Stimulated activated CD4-positive, alpha-beta T cell treated with anti-CD3 and anti-CD28 coated beads, Interleukin-1b, Interleukin-23, amount 100 ng/mL, for 4 hours (primary cell): ENCODE measurements around the gene ZDHHC3.
A peak's percentile ranks its signal among the peaks of the same experiment; 100 is the strongest.

Experiments used
- DNase-seq, 2 donors: peaks; one replicate each; pipeline ENCODE4 v3.0.0-alpha.2; 2020; ENCODE audit warnings: low read depth in 2 of 2

ZDHHC3 gene, protein sequence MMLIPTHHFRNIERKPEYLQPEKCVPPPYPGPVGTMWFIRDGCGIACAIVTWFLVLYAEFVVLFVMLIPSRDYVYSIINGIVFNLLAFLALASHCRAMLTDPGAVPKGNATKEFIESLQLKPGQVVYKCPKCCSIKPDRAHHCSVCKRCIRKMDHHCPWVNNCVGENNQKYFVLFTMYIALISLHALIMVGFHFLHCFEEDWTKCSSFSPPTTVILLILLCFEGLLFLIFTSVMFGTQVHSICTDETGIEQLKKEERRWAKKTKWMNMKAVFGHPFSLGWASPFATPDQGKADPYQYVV

GRCh38 chr3:44976002-44976815 lies at the start of gene ZDHHC3, which contains the start of gene EXOSC7:
Gene ZDHHC3, minus strand, starts transcription at chr3:44976174. Its CDS starts 16,738 bp downstream, at chr3:44959436.
Gene EXOSC7, plus strand, starts transcription at chr3:44976244. Its CDS starts 34 bp downstream, at chr3:44976278.
- DNase-seq: peak; percentile 75 to 80

DNA sequence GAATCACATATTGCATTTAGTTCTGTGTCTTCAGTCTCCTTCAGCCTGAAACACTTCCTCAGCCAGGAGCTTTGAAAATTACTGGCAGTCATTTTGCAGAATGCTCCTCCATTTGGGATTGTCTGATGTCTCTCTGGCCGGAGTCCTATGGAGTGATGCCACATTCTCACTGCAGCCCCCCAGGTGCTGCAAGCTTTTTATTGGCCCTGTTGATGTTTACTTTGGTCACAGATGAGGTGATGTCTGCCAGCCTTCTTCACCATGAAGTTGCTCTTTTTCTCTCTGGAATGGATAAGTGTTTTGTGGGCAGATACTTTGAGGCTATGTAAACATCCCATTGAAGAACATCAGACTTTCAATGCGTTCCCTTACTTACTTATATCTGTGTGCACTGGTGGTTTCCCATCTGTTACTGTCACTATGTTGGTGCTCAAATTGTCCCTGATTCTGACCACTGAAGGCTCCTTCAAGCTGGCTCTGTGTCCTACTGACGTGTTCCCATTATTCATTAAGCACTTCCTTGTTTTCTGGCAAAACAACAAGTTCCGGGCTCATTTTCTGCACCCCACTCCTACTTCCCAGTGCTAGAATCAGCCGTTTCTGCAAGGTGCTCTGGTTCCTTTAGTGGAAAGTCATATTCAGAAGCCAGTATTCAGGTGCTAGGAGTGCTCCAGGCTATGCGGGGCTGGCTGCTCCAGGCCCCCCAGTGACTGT lies 48.7 kb upstream of the ZDHHC3 start:
- DNase-seq: no peak

DNA sequence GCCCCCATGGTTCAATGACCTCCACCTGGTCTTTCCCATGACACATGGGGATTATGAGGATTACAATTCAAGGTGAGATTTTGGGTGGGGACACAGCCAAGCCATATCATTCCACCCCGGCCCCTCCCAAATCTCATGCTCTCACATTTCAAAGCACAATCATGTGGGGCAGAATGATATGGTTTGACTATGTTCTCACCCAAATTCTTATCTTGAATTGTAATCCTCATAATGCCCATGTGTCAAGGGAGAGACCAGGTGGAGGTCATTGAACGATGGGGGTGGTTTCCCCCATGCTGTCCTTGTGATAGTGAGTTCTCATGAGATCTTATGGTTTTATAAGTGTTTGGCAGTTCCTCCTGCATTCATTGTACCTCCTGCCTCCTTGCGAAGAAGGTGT lies 47.7 kb upstream of the ZDHHC3 start:
- no peak for DNase-seq

DNA sequence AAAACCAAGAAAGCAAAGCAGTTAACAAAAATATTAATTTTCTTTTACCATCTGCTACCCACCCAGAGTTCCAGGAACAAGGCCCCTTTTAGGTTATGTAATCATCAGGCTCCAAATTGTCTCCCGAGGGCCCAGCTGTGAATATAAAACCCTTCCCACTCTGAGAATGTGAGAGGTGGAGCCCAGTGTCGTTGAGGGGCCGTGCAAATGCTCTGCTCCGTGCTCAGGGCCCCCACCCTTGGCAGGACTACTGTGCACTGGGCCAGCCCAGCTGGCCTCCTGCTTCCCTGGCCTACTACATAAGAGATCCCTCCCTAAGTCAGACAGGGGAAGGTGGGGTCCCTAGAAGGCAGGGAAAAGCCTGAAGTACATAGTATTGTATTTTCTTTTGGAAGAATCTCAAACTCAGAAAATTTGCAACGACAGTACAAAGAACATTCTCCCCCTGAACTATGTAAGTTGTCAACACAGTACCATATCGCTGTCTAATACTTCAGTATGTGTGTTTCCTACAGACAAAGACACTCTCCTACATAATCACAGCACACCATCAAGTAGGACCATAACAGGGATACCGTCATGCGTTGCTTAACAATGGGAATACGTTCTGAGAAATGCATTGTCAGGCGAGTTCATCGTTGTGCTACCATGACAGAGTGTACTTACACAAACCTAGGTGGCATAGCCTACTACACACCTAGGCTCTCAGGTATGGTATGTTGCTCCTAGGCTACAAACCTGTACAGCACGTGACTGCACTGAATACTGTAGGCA lies 45.7 kb upstream of the ZDHHC3 start:
- DNase-seq: no peak

- no peak for DNase-seq
These were observed 44.6 kb upstream of the ZDHHC3 start for GRCh38 chr3:45020534-45020933.

DNA sequence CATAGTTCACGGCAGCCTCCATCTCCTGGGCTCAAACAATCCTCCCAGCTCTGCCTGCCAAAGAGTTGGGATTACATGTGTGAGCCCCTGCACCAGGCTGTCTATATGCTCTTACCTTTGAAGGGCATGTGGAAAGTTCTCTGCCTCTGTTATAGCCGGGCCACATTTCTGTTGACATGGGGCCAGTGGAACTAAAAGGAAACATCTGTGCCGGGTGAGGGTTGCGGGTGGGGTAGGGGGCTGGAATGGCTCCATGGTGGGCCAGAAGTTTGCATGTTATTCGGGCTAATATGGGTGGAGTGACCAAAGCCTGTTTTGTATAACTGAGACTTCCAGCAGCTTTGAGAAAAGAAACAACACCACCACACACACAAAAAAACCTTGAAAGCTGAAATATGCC lies 41.8 kb upstream of the ZDHHC3 start:
- no peak for DNase-seq

GRCh38 chr3:45016916-45017315 lies 40.9 kb upstream of the ZDHHC3 start:
- no peak for DNase-seq

DNA sequence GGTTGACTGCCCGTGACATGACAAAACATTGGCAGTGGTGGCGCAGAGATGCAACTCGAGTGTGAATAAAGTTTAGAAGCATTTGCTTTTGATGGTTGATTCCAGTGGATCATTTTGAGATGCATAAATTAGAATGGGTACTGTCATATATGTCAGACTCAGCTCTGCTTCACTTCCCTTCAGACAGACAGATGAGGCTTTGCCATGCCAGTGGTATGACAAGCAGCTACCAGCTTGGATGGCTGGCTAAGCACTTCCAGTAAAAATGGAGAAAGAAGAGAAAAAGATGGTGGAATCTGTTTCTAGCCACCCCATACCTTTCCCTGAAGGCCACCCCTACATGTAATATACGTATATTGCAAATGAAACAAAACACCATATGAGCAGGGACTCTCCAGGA lies 36.6 kb upstream of the ZDHHC3 start:
- no peak for DNase-seq

GRCh38 chr3:45011756-45012508 lies 36.0 kb upstream of the ZDHHC3 start:
- DNase-seq: no peak

DNA sequence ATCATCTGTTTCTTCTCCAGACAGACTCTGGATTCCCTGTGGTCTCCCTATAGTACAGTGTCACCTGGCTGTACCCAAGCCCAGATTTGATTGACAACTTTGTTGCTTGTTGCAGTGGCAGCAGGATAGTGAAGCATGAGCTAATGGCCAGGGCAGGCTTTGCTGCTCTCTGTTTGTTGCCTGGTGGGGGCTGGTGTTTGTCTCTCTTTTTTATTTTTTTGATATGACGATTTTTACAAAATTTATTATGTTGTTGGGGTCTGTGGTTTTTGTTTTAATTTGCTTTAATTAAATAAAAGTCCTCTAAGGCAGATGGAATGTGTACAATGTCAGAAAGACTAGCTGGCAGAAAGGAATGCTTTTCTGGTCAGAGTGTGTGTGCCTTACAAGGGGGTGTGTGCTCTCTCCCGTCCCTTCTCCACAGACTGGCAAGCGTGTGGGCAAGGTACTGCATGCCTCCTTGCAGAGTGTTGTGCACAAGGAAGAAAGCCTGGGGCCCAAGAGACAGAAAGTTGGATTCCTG lies 34.9 kb upstream of the ZDHHC3 start:
- no peak for DNase-seq

- no peak for DNase-seq
These were observed 33.9 kb upstream of the ZDHHC3 start for GRCh38 chr3:45009868-45010267.

- no peak for DNase-seq
These were observed 32.1 kb upstream of the ZDHHC3 start for GRCh38 chr3:45008117-45008516.

DNA sequence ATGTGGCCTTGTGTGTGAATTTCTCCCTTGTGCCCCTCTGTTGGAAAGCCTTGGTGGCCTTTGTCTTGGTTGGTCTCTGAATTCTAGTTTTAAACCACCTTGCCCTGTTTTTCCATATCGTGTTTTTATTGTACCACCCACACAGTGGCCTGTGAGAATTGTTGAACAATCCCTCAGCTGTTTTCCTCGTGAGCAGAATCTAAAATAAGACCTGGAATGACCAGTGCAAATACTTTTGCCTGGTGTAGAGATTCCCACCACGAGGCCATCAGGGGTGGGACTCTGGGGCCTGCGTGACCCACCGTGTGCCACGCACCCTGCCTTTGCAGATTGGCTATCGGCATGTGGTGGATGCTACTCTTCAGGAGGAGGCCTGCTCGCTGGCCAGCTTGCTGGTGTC lies 31.1 kb upstream of the ZDHHC3 start:
- DNase-seq: no peak

DNA sequence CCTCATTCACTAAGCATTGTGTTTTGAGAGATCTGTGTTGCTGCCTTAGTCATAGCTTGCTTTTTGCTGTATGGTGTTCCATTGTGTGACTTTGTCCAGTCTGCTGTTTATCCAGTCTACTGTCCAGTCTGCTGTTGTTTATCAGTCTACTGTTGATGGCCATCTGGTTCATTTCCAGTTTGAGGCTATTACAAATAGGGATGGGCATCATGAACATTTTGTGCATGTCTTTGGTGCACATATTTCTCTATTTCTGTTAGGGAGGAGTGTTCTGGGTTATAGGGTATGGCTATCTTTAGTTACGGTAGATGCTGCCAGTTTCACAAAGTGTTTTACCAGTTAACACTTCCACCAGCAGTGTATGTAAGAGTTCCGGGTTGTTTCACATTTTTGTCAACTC lies 27.9 kb upstream of the ZDHHC3 start:
- DNase-seq: no peak

DNA sequence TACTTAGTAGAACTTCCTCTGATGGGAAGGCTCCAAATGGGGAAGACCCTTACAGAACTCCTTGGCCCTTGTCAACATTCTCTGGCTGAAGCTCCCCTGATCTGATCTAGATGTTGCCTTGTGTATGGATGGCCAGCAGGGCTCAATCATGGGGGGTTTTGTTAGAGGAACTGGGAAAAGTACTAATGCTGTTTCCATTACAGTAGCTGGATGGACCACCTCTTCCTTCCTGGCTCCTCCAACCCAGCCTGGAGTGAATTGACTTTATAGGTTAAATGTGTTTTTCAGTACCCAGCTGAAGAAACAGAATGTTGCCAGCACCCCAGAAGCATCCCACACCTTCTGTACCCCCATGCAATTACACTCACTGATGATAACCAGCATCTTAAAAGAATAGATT lies 27.4 kb upstream of the ZDHHC3 start:
- no peak for DNase-seq

GRCh38 chr3:45002720-45003119 lies 26.7 kb upstream of the ZDHHC3 start:
- DNase-seq: no peak

DNA sequence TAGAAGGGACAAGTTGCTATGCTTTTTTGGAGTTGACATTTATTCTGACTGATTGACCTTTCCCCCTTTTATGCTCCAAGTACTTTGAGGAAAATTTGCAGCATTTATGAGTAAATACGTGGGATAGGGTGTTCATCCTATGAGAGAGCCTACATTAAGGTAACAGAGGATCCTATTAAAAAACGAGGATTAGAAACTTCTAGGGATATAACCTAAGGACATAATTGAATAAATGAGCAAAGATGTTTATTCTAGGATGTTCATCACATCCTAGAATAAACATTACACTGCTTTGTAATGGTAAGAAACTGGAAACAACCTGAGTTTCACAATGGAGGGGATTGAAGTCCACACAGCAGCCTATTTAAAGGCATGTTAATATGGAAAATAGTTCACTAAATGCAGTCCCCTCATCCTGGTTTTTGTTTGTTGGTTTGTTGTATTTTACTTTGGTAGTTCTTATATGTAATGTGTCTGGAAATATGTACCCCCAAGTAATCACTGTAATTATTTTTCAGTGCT lies 26.2 kb upstream of the ZDHHC3 start:
- DNase-seq: no peak

- DNase-seq: no peak
These were observed 25.8 kb upstream of the ZDHHC3 start for GRCh38 chr3:45001738-45002137.

GRCh38 chr3:45000823-45001222 lies 24.8 kb upstream of the ZDHHC3 start:
- no peak for DNase-seq

- no peak for DNase-seq
These were observed 23.8 kb upstream of the ZDHHC3 start for GRCh38 chr3:44999782-45000181.
